ENCODE measurements around the gene LMBRD2. TPM values are rescaled to one million over a fixed set of nuclear protein-coding genes. Genes with fewer than 3 reads are reported as not detected.

The LMBRD2 gene
- total and polyA plus RNA-seq, 9 of the 15 experiments (the other 6 are each of a cell fraction or from before 2014, with no cell fraction given) = 2.1 to 24.2 (median 10.6) TPM

DNA sequence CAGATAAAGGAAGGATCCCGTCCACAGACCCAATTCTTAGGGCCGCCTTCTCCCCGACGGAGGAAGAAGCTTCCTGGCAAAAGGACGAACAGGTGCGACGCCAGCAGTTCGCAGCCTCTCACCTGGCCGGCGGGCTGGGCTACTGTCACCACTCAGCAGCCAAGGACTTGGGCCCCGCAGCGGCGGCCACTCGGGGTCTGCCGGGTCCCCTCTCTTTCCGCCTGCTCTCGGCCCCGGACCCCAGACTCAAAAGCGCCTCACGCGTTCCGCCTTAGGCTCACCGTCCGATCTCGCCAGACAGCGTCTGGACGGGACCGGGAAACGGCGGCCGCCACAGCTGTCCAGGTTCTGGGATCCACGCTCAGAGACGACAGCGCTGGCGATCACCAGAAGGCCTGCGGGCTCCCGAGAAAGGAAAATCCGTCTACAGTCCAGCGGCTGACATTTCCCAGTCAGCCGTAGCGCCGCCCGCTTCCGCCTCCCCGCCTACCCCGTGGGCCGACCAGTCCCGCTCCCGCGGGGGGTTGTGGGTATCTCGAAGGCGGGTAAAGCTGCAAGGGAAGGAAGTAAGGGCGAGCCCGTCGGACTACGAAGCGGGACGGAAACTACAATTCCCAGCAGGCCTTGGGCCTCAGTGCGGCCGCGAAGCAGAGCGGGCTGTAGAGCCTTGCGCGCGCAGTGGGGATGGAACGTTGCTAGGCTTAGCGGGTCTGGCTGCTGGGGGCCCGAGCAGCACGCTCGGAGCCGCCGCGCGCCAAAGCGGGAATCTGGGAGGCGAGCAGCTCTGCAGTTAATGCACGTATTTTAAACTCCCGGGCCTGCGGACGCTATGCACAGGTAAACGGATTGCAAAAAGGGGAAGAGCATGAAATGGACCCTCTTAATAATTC lies at the start of gene LMBRD2, which contains the start of gene SKP2 (continued):
- TF ChIP-seq HOXB6 (CRISPR knock-in tag; IDR thresholded peaks at IDR 0.05; ENCODE audit: borderline replicate concordance) (no peak), TCFL5 (CRISPR knock-in tag; conservative IDR thresholded peaks at IDR 0.05) (no peak), PTBP1 (IDR thresholded peaks at IDR 0.05; ENCODE audit: low read depth, low read length) (no peak), TCF3 (CRISPR knock-in tag; IDR thresholded peaks at IDR 0.05) (0 out of 2 replicates have a peak, but pooled peaks have one; percentile 3), TEAD4 (IDR thresholded peaks at IDR 0.05; ENCODE audit: low read length) (0 out of 2 replicates have a peak, but pooled peaks have one; percentile 4), TEAD4 (CRISPR knock-in tag; IDR thresholded peaks at IDR 0.05; ENCODE audit: borderline replicate concordance) (no peak), SAFB (IDR thresholded peaks at IDR 0.05; ENCODE audit: borderline replicate concordance, low read depth, low read length) (peak; percentile 42; the same call in 1 of the 2 replicates), KDM1A (IDR thresholded peaks at IDR 0.05) (no peak), NFE2 (IDR thresholded peaks at IDR 0.05; ENCODE audit: low read depth) (0 out of 2 replicates have a peak, but pooled peaks have one; percentile 1), ILF3 (IDR thresholded peaks at IDR 0.05; ENCODE audit: borderline replicate concordance) (no peak), EGR1 (conservative IDR thresholded peaks at IDR 0.05) (peak; percentile 81)
- TF ChIP-seq, protein P1, sequence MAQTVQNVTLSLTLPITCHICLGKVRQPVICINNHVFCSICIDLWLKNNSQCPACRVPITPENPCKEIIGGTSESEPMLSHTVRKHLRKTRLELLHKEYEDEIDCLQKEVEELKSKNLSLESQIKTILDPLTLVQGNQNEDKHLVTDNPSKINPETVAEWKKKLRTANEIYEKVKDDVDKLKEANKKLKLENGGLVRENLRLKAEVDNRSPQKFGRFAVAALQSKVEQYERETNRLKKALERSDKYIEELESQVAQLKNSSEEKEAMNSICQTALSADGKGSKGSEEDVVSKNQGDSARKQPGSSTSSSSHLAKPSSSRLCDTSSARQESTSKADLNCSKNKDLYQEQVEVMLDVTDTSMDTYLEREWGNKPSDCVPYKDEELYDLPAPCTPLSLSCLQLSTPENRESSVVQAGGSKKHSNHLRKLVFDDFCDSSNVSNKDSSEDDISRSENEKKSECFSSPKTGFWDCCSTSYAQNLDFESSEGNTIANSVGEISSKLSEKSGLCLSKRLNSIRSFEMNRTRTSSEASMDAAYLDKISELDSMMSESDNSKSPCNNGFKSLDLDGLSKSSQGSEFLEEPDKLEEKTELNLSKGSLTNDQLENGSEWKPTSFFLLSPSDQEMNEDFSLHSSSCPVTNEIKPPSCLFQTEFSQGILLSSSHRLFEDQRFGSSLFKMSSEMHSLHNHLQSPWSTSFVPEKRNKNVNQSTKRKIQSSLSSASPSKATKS (CRISPR knock-in tag; IDR thresholded peaks at IDR 0.05) = no peak
- TF ChIP-seq, protein P2, sequence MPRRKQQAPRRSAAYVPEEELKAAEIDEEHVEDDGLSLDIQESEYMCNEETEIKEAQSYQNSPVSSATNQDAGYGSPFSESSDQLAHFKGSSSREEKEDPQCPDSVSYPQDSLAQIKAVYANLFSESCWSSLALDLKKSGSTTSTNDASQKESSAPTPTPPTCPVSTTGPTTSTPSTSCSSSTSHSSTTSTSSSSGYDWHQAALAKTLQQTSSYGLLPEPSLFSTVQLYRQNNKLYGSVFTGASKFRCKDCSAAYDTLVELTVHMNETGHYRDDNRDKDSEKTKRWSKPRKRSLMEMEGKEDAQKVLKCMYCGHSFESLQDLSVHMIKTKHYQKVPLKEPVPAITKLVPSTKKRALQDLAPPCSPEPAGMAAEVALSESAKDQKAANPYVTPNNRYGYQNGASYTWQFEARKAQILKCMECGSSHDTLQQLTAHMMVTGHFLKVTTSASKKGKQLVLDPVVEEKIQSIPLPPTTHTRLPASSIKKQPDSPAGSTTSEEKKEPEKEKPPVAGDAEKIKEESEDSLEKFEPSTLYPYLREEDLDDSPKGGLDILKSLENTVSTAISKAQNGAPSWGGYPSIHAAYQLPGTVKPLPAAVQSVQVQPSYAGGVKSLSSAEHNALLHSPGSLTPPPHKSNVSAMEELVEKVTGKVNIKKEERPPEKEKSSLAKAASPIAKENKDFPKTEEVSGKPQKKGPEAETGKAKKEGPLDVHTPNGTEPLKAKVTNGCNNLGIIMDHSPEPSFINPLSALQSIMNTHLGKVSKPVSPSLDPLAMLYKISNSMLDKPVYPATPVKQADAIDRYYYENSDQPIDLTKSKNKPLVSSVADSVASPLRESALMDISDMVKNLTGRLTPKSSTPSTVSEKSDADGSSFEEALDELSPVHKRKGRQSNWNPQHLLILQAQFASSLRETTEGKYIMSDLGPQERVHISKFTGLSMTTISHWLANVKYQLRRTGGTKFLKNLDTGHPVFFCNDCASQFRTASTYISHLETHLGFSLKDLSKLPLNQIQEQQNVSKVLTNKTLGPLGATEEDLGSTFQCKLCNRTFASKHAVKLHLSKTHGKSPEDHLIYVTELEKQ (CRISPR knock-in tag; IDR thresholded peaks at IDR 0.05) = no peak
- TF ChIP-seq, protein P3, sequence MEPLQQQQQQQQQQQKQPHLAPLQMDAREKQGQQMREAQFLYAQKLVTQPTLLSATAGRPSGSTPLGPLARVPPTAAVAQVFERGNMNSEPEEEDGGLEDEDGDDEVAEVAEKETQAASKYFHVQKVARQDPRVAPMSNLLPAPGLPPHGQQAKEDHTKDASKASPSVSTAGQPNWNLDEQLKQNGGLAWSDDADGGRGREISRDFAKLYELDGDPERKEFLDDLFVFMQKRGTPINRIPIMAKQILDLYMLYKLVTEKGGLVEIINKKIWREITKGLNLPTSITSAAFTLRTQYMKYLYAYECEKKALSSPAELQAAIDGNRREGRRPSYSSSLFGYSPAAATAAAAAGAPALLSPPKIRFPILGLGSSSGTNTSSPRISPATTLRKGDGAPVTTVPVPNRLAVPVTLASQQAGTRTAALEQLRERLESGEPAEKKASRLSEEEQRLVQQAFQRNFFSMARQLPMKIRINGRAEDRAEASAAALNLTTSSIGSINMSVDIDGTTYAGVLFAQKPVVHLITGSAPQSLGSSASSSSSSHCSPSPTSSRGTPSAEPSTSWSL (CRISPR knock-in tag; IDR thresholded peaks at IDR 0.05; ENCODE audit: borderline replicate concordance) = no peak
- TF ChIP-seq, protein P4, sequence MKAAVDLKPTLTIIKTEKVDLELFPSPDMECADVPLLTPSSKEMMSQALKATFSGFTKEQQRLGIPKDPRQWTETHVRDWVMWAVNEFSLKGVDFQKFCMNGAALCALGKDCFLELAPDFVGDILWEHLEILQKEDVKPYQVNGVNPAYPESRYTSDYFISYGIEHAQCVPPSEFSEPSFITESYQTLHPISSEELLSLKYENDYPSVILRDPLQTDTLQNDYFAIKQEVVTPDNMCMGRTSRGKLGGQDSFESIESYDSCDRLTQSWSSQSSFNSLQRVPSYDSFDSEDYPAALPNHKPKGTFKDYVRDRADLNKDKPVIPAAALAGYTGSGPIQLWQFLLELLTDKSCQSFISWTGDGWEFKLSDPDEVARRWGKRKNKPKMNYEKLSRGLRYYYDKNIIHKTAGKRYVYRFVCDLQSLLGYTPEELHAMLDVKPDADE (conservative IDR thresholded peaks at IDR 0.05; ENCODE audit: control insufficient read depth, low read depth, low read length) = peak; percentile 98
